K562 (cell line): Measurements from ENCODE around the gene C20orf141. TPM values are rescaled to one million over a fixed set of nuclear protein-coding genes. Genes with fewer than 3 reads are reported as not detected.

Experiments
- ATAC-seq: fragments of 200-7000 bp; cut with Tn5 transposase; 3 replicates; pipeline ENCODE4 v1.9.1; 2020; ENCODE audit warnings: moderate library complexity
- BruUV-seq: library from RNA; stranded (reverse); fragments of 400-500 nt; replicated peaks from 2 replicates; lab custom pipeline; 2021; lab: Mats Ljungman, UMichigan
- CTCF ChIA-PET: fragments of 300-600 bp; formaldehyde crosslinking; extraction: SDS; loops from one replicate; lab custom pipeline; 2021; ENCODE audit warnings: low intra/inter-chr PET ratio; lab: Yijun Ruan, JAX
- POLR2A ChIA-PET: fragments of 300-600, 350-650 bp; sonication (Branson Sonifier 250); formaldehyde crosslinking; extraction: SDS; loops from one replicate; lab custom pipeline; 2021; ENCODE audit warnings: antibody characterized with exemption, inconsistent platforms; lab: Yijun Ruan, JAX
- DNase-seq, 4 experiments: peaks; one replicate each; pipeline versions ENCODE4 v3.0.0 to v3.0.0-alpha.2; 2011 to 2018; ENCODE audit warnings: low spot score in 3 of 4, mixed read lengths in 3 of 4; ENCODE audit errors: extremely low read depth in 1 of 4
- FAIRE-seq: peaks from 2 replicates; lab custom pipeline; 2011; peaks lifted over from hg19 to GRCh38; lab: Jason Lieb, UNC
- H2AFZ ChIP-seq: 2 replicates; pipeline ENCODE4 v1.6.0; 2011; ENCODE audit warnings: low read depth, low read length, control low read depth, inconsistent platforms
- H3K27ac ChIP-seq: fragments of 200-600 bp; 3 replicates; pipeline ENCODE4 v1.8.0; 2011; ENCODE audit warnings: low read depth, mild to moderate bottlenecking, control low read depth, inconsistent platforms, low read length, moderate library complexity, mixed read lengths; ENCODE audit errors: extremely low read depth
- H3K27me3 ChIP-seq, 2 experiments: fragments of 300-600 bp in 1 of 2; 2 replicates in 1 of 2; 3 replicates in 1 of 2; pipeline versions ENCODE4 v1.6.0 to v1.8.0; 2011; ENCODE audit warnings: inconsistent platforms in 2 of 2, low read length in 2 of 2, mild to moderate bottlenecking in 1 of 2, mixed read lengths in 1 of 2, moderate library complexity in 1 of 2; ENCODE audit not compliant: control insufficient read depth in 2 of 2, insufficient read depth in 2 of 2
- H3K36me3 ChIP-seq: fragments of 300-600 bp; 3 replicates; pipeline ENCODE4 v1.8.0; 2011; ENCODE audit warnings: mild to moderate bottlenecking, low read length, inconsistent platforms; ENCODE audit not compliant: control insufficient read depth, insufficient read depth
- H3K4me1 ChIP-seq, 2 experiments: fragments of 200-600 bp in 1 of 2; replicated peaks in 1 of 2; 2 replicates in 1 of 2; 3 replicates in 1 of 2; pipeline versions ENCODE4 v1.5.1 to v1.8.0; 2011; ENCODE audit warnings: inconsistent platforms in 2 of 2, low read length in 2 of 2, mild to moderate bottlenecking in 1 of 2, mixed read lengths in 1 of 2, moderate library complexity in 1 of 2; ENCODE audit not compliant: control insufficient read depth in 2 of 2, insufficient read depth in 2 of 2
- H3K4me2 ChIP-seq: 2 replicates; pipeline ENCODE4 v1.6.1; 2011; ENCODE audit warnings: low read length, control low read depth, inconsistent platforms, mixed read lengths; ENCODE audit not compliant: insufficient read depth
- H3K4me3 ChIP-seq: fragments of 200-600 bp; sonication (generic), shearing (Covaris generic); 2 replicates; pipeline ENCODE4 v1.5.1; 2016; ENCODE audit warnings: control low read depth, inconsistent platforms
- H3K79me2 ChIP-seq: fragments of 200-600 bp; 3 replicates; pipeline ENCODE4 v1.8.0; 2011; ENCODE audit warnings: low read length, inconsistent platforms; ENCODE audit not compliant: control insufficient read depth, insufficient read depth
- H3K9ac ChIP-seq, 2 experiments: 2 replicates each; pipeline versions ENCODE4 v1.6.0 to v1.6.1; 2011; ENCODE audit warnings: low read depth in 2 of 2, low read length in 2 of 2, control low read depth in 1 of 2, inconsistent platforms in 1 of 2, mild to moderate bottlenecking in 1 of 2, mixed read lengths in 1 of 2; ENCODE audit not compliant: insufficient read depth in 1 of 2
- H3K9me1 ChIP-seq: one replicate; pipeline ENCODE4 v1.6.0; 2011; ENCODE audit warnings: inconsistent platforms, mild to moderate bottlenecking, low read length, moderate library complexity; ENCODE audit not compliant: control insufficient read depth, insufficient read depth
- H3K9me3 ChIP-seq: replicated peaks from 2 replicates; pipeline ENCODE4 v1.5.1; 2011; ENCODE audit warnings: low read depth, low read length, inconsistent platforms; ENCODE audit not compliant: control insufficient read depth, insufficient read depth
- H4K20me1 ChIP-seq: replicated peaks from 2 replicates; pipeline ENCODE4 v1.6.1; 2011; ENCODE audit warnings: low read length, inconsistent platforms, mixed read lengths; ENCODE audit not compliant: control insufficient read depth, insufficient read depth
- CXXC5 ChIP-seq: fragments of 250-450 bp; sonication (Bioruptor Pico); IDR thresholded peaks from 2 replicates; pipeline ENCODE4 v1.8.0; 2022; ENCODE audit warnings: inconsistent platforms, mild to moderate bottlenecking, moderate library complexity
- HCFC1 ChIP-seq: IDR thresholded peaks from 2 replicates; pipeline ENCODE4 v1.6.1; 2012; ENCODE audit warnings: low read depth, low read length, improper control_type of control experiment
- KDM4B ChIP-seq, 2 experiments: fragments of 450-650 bp in 1 of 2; sonication (generic) in 1 of 2; IDR thresholded peaks; 2 replicates each; pipeline ENCODE4 v1.6.1; 2016 to 2017; ENCODE audit warnings: borderline replicate concordance in 2 of 2, antibody characterized with exemption in 1 of 2, low read depth in 1 of 2, mild to moderate bottlenecking in 1 of 2
- MAFF ChIP-seq: IDR thresholded peaks from 2 replicates; pipeline ENCODE4 v1.6.1; 2012; ENCODE audit warnings: low read length, improper control_type of control experiment
- NR2C1 ChIP-seq, 2 experiments: fragments of 450-650 bp; IDR thresholded peaks; 2 replicates each; pipeline ENCODE4 v1.6.1; 2017; ENCODE audit warnings: mild to moderate bottlenecking in 2 of 2, antibody characterized with exemption in 1 of 2, inconsistent platforms in 1 of 2, missing compliant biosample characterization in 1 of 2, missing genetic modification characterization in 1 of 2
- SMAD4 ChIP-seq: fragments of 250-450 bp; sonication (Bioruptor Pico); conservative IDR thresholded peaks from 2 replicates; pipeline ENCODE4 v1.8.0; 2021; ENCODE audit warnings: inconsistent platforms, mild to moderate bottlenecking, moderate library complexity
- TOE1 ChIP-seq, 2 experiments: fragments of 450-650 bp in 1 of 2; sonication (generic) in 1 of 2; formaldehyde crosslinking in 1 of 2; IDR thresholded peaks; 2 replicates each; pipeline versions ENCODE4 v1.7.1 to v1.8.0; 2016 to 2022; ENCODE audit warnings: borderline replicate concordance in 2 of 2, mild to moderate bottlenecking in 2 of 2, antibody characterized with exemption in 1 of 2, inconsistent platforms in 1 of 2, low read depth in 1 of 2, missing genetic modification reagents in 1 of 2, moderate library complexity in 1 of 2
- ZMIZ1 ChIP-seq, 2 experiments: fragments of 150-350 bp in 1 of 2; IDR thresholded peaks; 2 replicates each; pipeline ENCODE4 v1.6.1; 2012 to 2016; ENCODE audit warnings: low read depth in 2 of 2, low read length in 2 of 2, mild to moderate bottlenecking in 1 of 2, moderate library complexity in 1 of 2
- WGBS: fragments of 100-300 bp; shearing (Covaris generic); methylation state at CpG from one replicate; pipeline ENCODE4 v1.1.6; 2016; ENCODE audit warnings: low coverage, mixed read lengths; ENCODE audit not compliant: insufficient coverage; ENCODE audit errors: missing lambda C conversion rate; 5-methylcytosine and 5-hydroxymethylcytosine counted together
- in situ Hi-C: fragments of 300-500 bp; cut with MboI; formaldehyde crosslinking; loops from 4 replicates; pipeline ENCODE4 v1.15.0; 2018; ENCODE audit warnings: inconsistent platforms, mixed read lengths
- intact Hi-C: fragments of 100-400 bp; cut with micrococcal nuclease; formaldehyde crosslinking; loops from 2 replicates; pipeline ENCODE4 v1.14.2; 2022
- polyA plus RNA-seq, 8 experiments: library from polyadenylated mRNA; depleted of rRNA in 4 of 8; stranded (reverse) in 5 of 8; unstranded in 3 of 8; fragments of >200 nt; fragmentation: Nextera tagmentation in 2 of 8; fragmentation: Illumina TruSeq in 1 of 8; extraction: Ambion mirVana in 2 of 8; extraction: Trizol in 1 of 8; gene quantifications; 2 replicates each; pipeline versions ENCODE4 v1.2.1 to v1.2.3, GENCODE V29; 2011 to 2014; ENCODE audit warnings: inconsistent platforms in 1 of 8, missing spikeins in 1 of 8
- total RNA-seq, 7 experiments: library from RNA; depleted of rRNA in 6 of 7; stranded (reverse); fragments of >200 nt in 6 of 7; fragmentation: Illumina TruSeq in 2 of 7; extraction: Trizol in 2 of 7; gene quantifications; 2 replicates each; pipeline versions ENCODE4 v1.2.1 to v1.2.3, GENCODE V29; 2011 to 2021; ENCODE audit warnings: low replicate concordance in 1 of 7

C20orf141 gene
- total and polyA plus RNA-seq, 9 of the 15 experiments (the other 6 are each of a cell fraction or from before 2014, with no cell fraction given), result not detected

- no TSS peak for BruUV-seq
- Histone ChIP-seq H3K4me2 (no peak overlapping the region), H3K9me3 (no peaks in the 10 kb centered on the region), H3K9me1 (peaks cover 2% of the 10 kb centered on the region), H3K27ac (no peak overlapping the region)
- intact Hi-C loops, result no loop called here
- POLR2A ChIA-PET, result interaction anchor here (1.1 kb wide), 1 partner anchor 53 kb away, joined by 3 read pairs; no protein-coding TSS in a partner anchor
- CTCF ChIA-PET, result no interaction called here
- TF ChIP-seq CXXC5 (CRISPR knock-in tag), result no peak
- no peak for TF ChIP-seq NR2C1 (IDR thresholded peaks at IDR 0.05)
- TF ChIP-seq NR2C1 (tag; IDR thresholded peaks at IDR 0.05), result no peak
- no peak for TF ChIP-seq HCFC1
- TF ChIP-seq KDM4B (IDR thresholded peaks at IDR 0.05; ENCODE audit: borderline replicate concordance in 2 of 2, low read depth in 1 of 2), result no peak
- TF ChIP-seq SMAD4 (CRISPR knock-in tag), result no peak
- TF ChIP-seq ZMIZ1 (IDR thresholded peaks at IDR 0.05; ENCODE audit: low read depth in 2 of 2, low read length in 2 of 2), result no peak
- TF ChIP-seq TOE1 (IDR thresholded peaks at IDR 0.05; ENCODE audit: borderline replicate concordance), result no peak
- TF ChIP-seq TOE1 (CRISPR knock-in tag; IDR thresholded peaks at IDR 0.05; ENCODE audit: borderline replicate concordance, low read depth), result no peak
- TF ChIP-seq MAFF, result no peak
- TF ChIP-seq, all 486 proteins: peak for 0
- Histone ChIP-seq H3K4me1 (no peaks in the 10 kb centered on the region; a peak in 1 of 5 replicates), H3K79me2 (no peaks in the 10 kb centered on the region), H3K27me3 (no peaks in the 10 kb centered on the region), H2AFZ (no peak overlapping the region), H3K4me3 (no peak overlapping the region), H3K36me3 (peaks cover 6% of the 10 kb centered on the region; the same call in 2 of the 3 replicates), H4K20me1 (no peaks in the 10 kb centered on the region), H3K9ac (no peak overlapping the region)
- ATAC-seq, result no peak
- no peak for FAIRE-seq
- 68% methylated on average over 9 of the region's 12 CpGs for WGBS
- DNase-seq, result no peak
- in situ Hi-C loops, result no loop called here
These were observed 49.8 kb downstream of the C20orf141 start for GRCh38 chr20:2864626-2865025.
